Keratinocyte (primary cell): ENCODE results near the gene OMG.
"Not testable (repeated sequence)": the region's sequence is repeated elsewhere in the genome, so short reads cannot be mapped to it uniquely, and the experiment has no call there.

Experiments
- CTCF ChIP-seq, 3 experiments: IDR thresholded peaks in 1 of 3; conservative IDR thresholded peaks in 1 of 3; optimal IDR thresholded peaks in 1 of 3; 2 replicates in 2 of 3; 3 replicates in 1 of 3; pipeline versions ENCODE3 to v1.5.1; 2011; ENCODE audit warnings: low read length in 3 of 3, mild to moderate bottlenecking in 3 of 3, moderate library complexity in 2 of 3, control low read depth in 1 of 3, inconsistent platforms in 1 of 3; ENCODE audit not compliant: insufficient read depth in 2 of 3; ENCODE audit errors: extremely low read depth in 1 of 3
- EZH2 ChIP-seq: IDR thresholded peaks from one replicate; pipeline ENCODE4 v1.6.1; 2012; ENCODE audit warnings: inconsistent platforms, mild to moderate bottlenecking, low read length, moderate library complexity

- TF ChIP-seq CTCF (optimal IDR thresholded peaks at IDR 0.05 in 1 of 3, IDR thresholded peaks at IDR 0.05 in 1 of 3, conservative IDR thresholded peaks at IDR 0.05 in 1 of 3; ENCODE audit: extremely low read depth in 1 of 3, insufficient read depth in 2 of 3, low read length in 3 of 3); EZH2: not testable (repeated sequence)
Observed at GRCh38 chr17:31312223-31312622, 15.2 kb upstream of the OMG start.
